Stimulated activated CD4-positive, alpha-beta T cell treated with anti-CD3 and anti-CD28 coated beads, Interleukin-15, amount 100 ng/mL, for 24 hours (primary cell): Measurements from ENCODE around the gene ADRA1B.
"Not testable (repeated sequence)": the region's sequence is repeated elsewhere in the genome, so short reads cannot be mapped to it uniquely, and the experiment has no call there.

ENCODE experiments used
- DNase-seq: peaks from one replicate; pipeline ENCODE4 v3.0.0-alpha.2; 2020

ADRA1B gene

GRCh38 chr5:159933531-159934485 is 17.5 kb downstream of the ADRA1B start:
- no peak for DNase-seq

GRCh38 chr5:159935946-159936345 is 19.7 kb downstream of the ADRA1B start:
- no peak for DNase-seq

GRCh38 chr5:159936686-159937329 is 20.5 kb downstream of the ADRA1B start:
- DNase-seq: no peak

DNA sequence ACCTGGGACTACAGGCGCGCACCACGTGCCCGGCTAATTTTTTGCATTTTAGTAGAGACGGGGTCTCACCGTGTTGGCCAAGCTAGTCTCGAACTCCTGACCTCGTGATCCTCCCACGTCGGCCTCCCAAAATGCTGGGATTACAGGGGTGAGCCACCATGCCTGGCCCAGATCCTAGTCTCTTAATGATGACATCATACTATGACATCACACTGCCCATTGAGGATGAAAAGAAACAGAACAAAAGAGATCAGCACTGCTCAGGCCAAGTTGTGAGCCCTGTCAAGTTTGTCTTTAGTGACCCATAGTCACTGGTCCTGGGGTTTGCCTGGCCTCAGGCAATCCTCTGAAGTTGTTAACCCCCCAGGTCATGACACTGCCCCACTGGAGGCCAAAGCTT is 21.3 kb downstream of the ADRA1B start:
- no peak for DNase-seq

GRCh38 chr5:159943326-159943725 is 27.0 kb downstream of the ADRA1B start:
- no peak for DNase-seq

GRCh38 chr5:159944056-159944600 is 27.8 kb downstream of the ADRA1B start:
- DNase-seq: no peak

DNA sequence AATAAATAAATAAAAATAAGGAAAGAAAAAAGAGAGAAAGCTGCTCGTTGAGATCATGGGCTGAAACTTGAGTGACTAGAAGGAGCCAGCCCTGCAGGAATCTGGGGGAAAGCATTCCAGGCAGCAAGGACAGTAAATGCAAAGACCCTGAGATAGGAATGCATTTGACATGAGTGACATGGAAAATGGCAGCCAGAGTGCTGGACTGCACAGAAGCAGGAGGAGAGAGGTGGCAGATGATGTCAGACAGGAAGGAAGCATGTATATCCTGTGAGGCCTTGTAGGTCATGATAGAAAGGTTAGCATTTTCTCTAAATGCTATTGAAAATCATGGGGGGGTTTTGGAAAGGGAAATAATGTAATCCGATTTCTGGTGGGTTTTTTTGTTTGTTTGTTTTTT is 29.1 kb downstream of the ADRA1B start:
- DNase-seq: no peak

DNA sequence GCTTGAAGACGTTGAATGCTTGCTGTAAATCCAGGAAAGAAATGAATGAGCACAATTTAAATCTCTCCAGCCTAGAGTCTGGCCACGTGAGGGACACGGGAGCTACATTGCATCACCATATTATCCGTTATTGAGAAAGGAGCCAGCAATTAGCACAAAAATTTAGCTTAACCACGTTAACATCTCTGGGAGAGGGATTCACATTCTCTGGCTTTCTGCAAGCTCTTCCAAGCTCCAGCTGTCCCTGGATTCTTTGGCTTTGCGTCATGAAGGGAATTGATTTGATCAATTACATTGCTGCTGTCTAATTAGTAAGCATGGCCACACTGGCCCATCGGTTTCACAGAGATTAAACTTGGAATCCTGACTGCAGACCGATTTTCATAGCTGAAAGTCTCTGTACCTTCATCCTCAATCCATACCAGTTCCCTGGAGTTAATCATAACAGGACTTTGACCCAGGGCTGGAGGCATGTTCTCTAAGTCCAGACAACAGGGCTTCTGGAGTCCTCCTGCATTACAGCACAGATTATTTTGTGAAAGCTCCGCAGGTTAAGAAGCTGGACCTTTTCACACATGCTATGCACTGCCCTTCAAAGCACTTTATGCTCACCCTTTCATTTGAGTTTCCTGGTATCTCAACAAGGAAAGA is 31.6 kb downstream of the ADRA1B start:
- no peak for DNase-seq

DNA sequence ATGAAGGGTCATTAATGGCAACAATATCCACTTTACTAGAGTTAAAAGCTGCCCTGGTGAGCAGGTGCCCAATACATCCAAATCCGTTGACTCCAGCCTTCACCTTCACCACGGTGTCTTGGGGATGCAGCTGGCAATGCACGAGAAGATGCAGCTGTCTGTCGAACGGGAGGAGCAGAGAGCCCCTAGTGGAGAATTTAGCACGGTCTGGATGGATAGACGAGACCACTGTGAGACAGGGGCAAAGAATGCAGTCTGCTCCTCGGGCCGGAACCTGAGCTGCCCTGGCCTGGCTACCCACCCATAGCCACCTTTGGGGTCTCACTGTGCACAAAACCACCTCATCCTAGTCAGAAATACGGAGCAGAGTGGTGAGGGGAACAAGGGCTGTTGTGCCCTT is 35.1 kb downstream of the ADRA1B start:
- DNase-seq: no peak

- no peak for DNase-seq
Observed at GRCh38 chr5:159951834-159952233, 35.6 kb downstream of the ADRA1B start.

- no peak for DNase-seq
Observed at GRCh38 chr5:159953609-159954008, 37.3 kb downstream of the ADRA1B start.

DNA sequence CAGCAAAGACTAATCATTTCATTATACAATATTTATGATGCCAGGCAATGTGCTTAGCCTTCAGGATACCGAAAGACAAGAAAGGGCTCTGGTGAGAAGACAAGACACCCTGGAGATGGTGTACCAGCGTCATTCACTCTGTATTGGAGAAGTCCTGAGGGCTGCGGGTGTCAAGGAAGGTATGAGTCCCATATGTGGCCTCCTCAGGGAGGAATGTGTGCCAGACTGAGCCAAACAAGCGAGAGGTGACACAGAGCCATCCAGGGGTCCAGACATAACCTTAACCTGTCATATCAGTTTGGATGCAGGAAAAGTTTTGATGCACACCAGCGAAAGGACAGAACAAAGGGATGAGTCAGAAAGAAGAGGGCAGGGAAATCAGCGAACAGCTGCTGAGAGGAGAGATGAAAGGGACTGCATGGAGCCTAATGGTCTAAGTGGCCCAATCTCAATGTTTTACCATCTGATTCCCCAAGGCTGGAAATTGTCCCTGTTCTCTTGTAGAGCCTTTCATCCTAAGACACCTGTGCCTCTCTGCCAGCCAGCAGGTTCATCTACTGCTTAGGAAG is 38.9 kb downstream of the ADRA1B start:
- DNase-seq: no peak

GRCh38 chr5:159956074-159956473 is 39.8 kb downstream of the ADRA1B start:
- DNase-seq: no peak

DNA sequence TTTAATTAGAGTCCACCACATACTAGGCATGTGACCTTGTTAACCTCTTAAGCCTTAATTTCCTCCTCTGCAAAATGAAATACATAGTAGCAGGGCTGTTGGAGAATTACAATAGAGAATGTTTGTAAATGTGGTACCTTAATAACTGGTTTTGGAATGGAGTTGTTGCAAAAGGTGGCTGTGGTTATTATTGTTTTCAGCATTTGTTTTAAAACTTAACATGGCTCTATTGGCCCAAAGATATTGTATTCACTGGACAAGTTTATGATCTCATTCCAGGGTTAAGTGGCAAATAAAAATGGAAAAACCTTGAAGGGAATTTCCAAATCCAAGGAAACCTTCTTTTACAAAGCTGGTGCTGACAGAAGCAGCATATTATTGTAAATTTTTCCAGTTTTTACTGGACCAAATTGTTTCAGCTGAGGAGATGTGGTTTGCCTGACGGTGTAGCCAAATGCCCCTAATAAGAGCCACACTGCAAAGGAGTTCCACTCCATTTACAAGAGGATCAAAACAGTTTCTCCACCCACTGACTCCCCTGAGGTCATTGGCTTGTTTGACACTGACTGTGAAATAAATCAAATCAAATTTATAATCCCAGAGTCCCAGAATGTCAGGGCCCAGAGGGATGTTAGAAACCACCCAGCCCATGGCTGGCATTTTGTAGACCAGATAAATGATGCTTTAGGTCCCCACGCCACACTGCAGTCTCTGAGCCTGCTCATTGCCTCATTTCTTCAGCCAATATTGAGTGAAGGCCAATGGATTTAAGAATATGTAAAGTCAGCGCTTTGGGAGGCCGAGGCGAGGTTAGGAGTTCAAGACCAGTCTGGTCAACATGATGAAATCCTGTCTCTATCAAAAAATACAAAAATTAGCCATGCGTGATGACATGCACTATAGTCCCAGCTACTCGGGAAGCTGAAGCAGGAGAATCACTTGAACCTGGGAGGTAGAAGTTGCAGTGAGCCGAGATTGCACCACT is 45.2 kb downstream of the ADRA1B start:
- no peak for DNase-seq

GRCh38 chr5:159962214-159962613 is 45.9 kb downstream of the ADRA1B start:
- no peak for DNase-seq

DNA sequence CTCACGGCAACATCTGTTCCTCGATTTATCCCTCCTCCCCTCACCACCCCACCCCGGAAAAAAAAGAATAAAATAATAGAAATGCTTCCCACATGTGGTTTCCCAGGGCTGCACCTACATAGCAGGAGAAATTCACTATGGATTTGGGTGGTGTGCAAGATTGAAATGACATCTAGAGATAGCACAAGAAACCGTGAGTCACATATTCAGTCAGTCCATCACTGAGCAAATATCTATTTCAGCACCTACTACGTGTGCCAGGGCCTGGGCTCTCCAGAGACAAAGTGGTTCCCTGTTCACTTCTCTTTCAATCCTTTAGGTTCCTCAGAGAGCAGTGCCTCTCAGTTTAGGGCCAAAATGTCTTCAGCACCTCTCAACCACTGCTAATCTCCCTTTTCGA is 47.7 kb downstream of the ADRA1B start:
- no peak for DNase-seq

- DNase-seq: peak; percentile 43
Observed at GRCh38 chr5:159965031-159965837, 49.0 kb downstream of the ADRA1B start.

DNA sequence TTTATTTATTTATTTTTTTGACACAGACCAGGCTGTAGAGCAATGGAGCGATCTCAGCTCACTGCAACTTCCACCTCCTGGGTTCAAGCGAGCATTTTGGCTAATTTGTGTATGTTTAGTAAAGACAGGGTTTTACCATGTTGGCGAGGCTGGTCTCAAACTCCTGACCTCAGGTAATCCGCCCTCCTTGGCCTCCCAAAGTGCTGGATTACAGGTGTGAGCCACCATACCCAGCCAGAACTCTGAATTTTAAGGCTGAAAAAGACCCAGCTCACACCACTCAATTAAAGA is 49.5 kb downstream of the ADRA1B start:
- not testable (repeated sequence) for DNase-seq

- DNase-seq: no peak
Observed at GRCh38 chr5:159969966-159970365, 53.7 kb downstream of the ADRA1B start.

DNA sequence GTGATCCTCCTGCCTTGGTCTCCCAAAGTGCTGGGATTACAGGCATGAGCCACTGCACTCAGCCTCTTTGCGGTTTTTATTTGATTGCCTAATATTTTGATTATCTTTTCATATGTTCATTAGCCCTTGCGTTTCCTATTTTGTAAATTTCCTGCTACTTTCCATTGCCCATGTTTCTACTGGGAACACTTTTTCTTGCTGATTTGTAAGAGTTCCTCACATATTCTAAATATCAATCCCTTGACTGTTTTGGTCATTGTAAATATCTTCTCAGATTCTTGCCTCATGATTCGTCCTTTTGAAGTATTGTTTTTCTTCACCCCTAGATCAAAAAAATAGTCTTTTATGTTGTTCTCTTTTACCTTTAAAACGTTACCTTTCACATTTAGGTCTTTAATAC is 54.8 kb downstream of the ADRA1B start:
- no peak for DNase-seq

DNA sequence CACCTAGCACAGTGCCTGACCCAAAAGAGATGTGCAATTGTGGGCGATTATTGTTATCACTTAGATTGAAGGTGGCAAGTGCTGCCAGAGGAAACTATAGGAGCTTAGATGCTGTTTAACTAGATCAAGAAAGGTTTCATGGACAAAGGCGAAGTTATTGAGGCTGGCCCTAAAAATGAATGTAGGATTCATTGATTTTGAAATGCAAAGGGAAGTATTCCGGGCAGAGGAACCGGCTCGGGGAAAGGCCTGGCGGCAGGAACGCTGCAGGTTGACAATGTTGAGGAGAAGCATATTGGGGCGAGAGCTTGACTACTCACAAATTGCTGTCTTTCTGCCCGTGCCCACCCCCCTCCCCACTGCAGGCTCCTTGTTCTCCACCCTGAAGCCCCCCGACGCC is 55.2 kb downstream of the ADRA1B start:
- DNase-seq: no peak
